GM20000 (cell line): ENCODE measurements around the gene MBL2.

Experiments used
- DNase-seq: peaks from one replicate; pipeline ENCODE4 v3.0.0; 2012; ENCODE audit warnings: low spot score
- CTCF ChIP-seq: IDR thresholded peaks from 2 replicates; pipeline ENCODE4 v1.5.1; 2012; ENCODE audit warnings: mild to moderate bottlenecking, control low read depth; ENCODE audit errors: extremely low read depth, missing control alignments

MBL2 gene

DNA sequence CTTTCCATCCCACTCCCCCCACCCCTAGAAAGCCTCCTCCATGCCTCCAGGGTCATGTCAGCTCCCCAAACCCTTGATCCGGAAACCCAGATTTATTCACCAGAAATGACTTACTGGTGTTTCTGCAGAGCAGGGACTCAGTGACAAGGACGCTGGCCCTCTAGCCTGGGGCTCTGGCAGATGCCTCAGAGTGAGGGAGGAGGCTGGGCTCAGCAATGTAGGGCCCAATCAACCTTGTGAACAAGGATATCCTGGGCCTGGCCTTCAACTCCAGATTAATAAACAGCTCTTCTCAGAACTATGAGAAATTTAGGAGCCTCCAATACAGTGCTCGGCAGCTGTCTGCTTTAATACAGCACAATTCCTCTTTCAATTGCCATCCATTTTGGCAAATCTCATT lies at the start of gene MBL2:
MBL2 (minus strand) TSS at position 162 of the 400 bp plus-strand sequence. CDS start 1,149 bp downstream, outside the sequence.
- no peak for DNase-seq
- TF ChIP-seq CTCF: no peak

GRCh38 chr10:52820309-52820708 lies 47.7 kb upstream of the MBL2 start:
- no peak for TF ChIP-seq CTCF

DNA sequence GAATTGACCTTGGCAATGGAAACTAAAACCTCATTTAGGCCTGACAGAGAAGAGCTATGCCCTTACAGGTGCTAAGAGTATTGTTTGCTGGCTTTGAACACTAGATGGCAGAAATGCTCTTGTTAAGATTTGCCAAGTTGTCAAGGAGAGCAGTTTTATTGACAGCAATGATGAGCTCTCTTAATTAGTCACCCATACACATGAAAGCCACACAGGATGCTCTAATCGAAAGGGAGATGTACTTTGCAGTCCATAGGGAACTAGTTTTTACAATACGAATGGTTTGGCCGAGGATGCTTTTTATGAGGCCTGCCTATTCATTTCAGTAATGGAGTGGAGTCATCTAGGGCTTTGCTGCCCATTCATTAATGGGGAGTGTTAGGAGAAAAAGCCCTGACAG lies 45.4 kb upstream of the MBL2 start:
- peak; percentile 49 for TF ChIP-seq CTCF
- DNase-seq: peak; percentile 33

More at GRCh38 chr10:52820309-52820708, 47.7 kb upstream of the MBL2 start:
- DNase-seq: no peak

GRCh38 chr10:52814506-52814905 lies 41.9 kb upstream of the MBL2 start:
- TF ChIP-seq CTCF: no peak

GRCh38 chr10:52811776-52812175 lies 39.2 kb upstream of the MBL2 start:
- TF ChIP-seq CTCF: no peak
- no peak for DNase-seq

More at GRCh38 chr10:52814506-52814905, 41.9 kb upstream of the MBL2 start:
- no peak for DNase-seq

- no peak for DNase-seq
Observed at GRCh38 chr10:52810761-52811160, 38.2 kb upstream of the MBL2 start.

GRCh38 chr10:52807803-52808202 lies 35.2 kb upstream of the MBL2 start:
- no peak for DNase-seq
- no peak for TF ChIP-seq CTCF

More at GRCh38 chr10:52810761-52811160, 38.2 kb upstream of the MBL2 start:
- no peak for TF ChIP-seq CTCF
